Suppressor macrophage (primary cell): ENCODE results near the gene LYZL6.

Source experiments
- DNase-seq, 4 experiments: peaks; one replicate each; pipeline ENCODE4 v3.0.0-alpha.2; 2020 to 2022
- total RNA-seq, 17 experiments: gene quantifications; one replicate each; lab custom pipeline; 2026; ENCODE audit warnings: mixed read lengths in 6 of 17, inconsistent platforms in 3 of 17; lab: John Stamatoyannopoulos, UW

Gene LYZL6, protein sequence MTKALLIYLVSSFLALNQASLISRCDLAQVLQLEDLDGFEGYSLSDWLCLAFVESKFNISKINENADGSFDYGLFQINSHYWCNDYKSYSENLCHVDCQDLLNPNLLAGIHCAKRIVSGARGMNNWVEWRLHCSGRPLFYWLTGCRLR
- 0 to 0.88 (median 0) reads per million in 17 experiments for total RNA-seq

DNA sequence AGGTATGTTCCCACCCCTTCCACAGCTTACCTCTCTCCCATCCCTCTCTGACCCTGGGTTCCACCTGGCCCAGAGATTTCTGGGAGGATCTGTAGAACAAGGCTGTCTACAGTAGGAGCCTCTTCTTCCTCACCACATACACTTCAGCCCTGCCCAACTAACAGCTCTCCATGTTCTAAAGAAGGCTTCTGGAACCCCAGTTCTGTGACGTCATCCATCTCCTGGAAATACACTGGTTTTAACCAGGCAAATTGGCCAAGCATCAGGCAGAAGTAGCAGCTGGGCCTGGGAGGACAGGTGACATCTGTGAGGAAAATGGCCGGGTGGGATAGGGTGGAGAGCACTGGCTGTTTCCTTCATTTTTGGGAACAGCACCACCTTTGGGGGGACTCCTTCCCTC, at the start of gene LYZL6:
Gene LYZL6, minus strand, starts transcription at position 177 of the 400 bp plus-strand sequence. CDS start 4,357 bp downstream, outside the sequence.
- DNase-seq, result no peak

DNA sequence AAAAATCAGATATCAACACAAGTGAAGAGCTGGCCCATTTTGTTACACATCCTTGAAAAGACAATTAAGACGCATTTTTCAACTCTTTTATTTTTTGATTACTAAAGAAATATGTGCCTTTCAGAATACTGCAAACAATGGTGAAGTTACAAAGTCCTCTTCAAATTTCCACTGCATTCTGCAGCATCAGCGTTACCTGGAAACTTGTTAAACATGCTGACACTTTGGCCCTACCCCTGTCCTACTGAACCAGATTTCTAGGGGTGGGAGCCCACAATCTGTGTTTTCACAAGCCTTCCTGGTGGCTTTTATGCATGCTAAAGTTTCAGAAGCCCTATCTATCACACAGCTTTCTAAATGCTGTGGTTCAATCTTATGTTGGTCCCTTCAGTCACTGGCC, 47.6 kb upstream of the LYZL6 start:
- DNase-seq, result no peak

DNA sequence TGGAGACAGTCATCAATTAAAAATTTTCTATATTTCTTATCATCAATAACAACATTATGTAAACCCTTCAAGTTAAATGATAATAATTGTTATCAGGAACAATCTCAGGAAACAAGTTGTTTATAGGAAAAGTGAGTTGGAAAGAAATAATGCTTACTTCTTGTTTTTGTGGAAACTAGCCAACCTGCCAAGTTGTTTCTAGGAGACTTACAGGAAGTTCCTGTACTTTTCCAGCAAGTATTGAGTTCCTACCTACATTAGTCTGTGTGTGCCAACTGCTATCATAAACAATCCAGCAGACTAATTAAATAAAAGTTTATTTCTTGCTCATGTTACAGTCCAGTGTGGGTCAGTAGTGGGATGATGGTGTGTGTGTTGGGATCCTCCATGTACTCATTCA, 44.7 kb upstream of the LYZL6 start:
- no peak for DNase-seq

DNA sequence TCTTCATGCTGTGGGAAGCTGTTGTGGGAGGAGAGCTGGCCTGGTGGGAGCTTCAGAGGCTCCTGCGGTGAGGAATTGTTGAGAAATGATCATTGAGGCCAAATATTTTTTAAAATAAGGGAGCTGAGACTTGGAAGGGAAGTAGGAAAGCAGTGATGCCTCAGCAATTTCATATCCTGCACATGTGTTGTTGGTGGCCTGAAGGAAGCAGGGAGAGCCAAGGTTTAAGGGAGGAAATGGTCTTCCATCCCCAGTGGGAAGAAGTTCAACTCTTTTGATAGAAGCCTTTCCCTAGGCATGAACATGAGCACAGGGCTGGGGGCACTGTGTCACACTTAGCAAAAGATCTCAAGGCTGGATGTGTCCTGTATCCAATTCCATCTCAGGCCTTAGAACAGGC, 43.1 kb upstream of the LYZL6 start, which contains the start of gene CCL14:
Gene CCL14, minus strand, starts transcription at position 87 of the 400 bp plus-strand sequence. Its CDS starts 80 bp downstream, at position 7.
- peak in 2 of 4 experiments; percentile 9 to 33 for DNase-seq

DNA sequence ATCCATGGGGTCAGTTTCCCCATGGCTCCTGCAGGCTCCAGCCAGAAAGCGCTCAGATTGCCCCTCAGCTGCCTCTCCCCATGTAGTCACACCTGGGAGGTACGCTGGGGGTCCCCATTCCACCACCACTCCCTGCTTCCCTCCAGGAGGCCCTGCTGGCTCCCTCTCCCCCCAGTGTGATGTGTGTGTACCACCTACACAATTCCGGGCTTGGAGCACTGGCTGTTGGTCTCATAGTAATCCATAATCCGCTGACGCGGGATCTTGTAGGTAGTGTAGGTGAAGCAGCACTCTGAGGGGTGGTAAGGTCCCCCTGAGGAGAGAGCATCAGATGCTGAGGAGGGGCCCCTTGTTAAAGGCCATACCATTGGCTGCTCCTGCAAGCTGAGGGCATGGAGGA, 40.6 kb upstream of the LYZL6 start:
- no peak for DNase-seq

DNA sequence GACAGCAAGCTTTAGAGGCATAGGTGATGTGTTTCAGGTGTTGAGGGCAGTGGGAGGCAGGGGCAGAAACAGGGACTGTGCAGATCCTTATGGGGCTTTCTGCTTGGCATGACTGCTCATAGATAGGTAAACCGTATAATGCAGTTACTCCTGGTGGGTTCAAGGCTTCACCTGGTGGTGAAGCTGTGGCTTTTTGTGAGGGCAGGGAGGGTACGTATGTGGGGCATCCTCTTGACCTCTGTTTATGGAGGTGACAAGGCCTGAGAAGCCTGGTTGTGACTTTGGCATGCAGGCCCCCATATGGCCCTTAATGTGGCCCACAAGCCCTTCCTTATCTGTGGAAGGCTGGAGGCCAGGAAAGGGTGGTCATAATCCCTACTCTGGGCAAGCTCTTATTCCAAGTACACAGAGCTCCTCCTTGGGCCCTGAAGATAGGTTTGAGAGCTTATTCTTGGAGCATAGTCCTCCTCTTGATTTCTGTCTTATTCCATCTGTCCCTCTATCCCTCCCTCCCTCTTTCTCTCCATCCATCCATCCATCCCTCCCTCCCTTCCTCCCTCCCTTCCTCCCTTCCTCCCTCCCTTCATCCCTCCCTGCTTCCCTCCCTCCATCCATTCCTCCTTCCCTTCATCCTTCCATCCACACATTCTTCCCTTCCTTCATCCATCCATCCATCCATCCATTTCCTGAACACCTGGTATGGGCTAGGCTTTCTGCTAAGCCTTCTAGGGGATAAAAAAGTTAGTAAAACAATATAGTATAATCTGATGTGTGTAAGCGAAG, 39.1 kb upstream of the LYZL6 start:
- DNase-seq, result no peak

DNA sequence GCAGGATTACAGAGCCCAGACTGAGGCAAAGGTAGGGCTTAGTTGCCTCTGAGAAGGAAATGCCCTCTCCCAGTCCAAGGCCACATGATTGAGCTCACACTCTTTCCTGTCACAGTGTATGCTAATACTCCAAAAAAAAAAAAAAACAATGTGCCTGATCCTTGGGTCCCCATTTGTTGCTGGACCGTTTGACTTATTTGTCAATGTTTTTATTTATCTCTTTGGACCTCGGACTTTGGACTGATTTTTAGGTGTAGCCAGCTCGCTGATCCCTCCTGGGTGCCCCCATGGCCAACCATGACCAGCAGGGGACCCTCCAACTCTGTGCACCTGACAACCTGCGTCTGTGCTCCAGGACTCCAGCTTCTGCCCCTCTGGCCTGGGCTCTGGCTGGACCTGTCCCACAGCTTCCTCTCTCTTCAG, 38.4 kb upstream of the LYZL6 start:
- DNase-seq, result peak in 1 of 4 experiments; percentile 20

- DNase-seq, result no peak
Measured at GRCh38 chr17:35981246-35981645, 37.7 kb upstream of the LYZL6 start, which contains the start of gene CCL16. Gene CCL16, minus strand, starts transcription at chr17:35981497. Its CDS starts 77 bp downstream, at chr17:35981420.

DNA sequence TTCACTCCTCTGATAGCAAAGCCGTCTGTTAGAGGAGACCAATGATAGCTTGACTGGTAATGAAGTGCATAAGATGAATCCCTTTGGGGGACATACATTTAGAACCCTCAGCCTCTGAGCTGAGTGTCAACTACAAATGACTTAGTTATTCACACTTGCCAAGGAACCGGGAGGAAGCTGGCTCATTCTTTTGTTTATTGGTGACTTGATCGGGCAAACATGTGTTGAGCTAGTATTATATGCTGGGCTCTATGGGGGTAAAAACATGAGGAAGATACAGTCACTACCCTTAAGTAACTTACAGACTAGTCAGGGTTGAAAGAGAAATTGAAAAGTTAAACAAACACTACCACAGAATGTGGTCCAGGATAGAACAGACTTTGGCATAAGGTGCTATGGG, 34.8 kb upstream of the LYZL6 start:
- no peak for DNase-seq

GRCh38 chr17:35977509-35977908, 34.0 kb upstream of the LYZL6 start:
- DNase-seq, result no peak

DNA sequence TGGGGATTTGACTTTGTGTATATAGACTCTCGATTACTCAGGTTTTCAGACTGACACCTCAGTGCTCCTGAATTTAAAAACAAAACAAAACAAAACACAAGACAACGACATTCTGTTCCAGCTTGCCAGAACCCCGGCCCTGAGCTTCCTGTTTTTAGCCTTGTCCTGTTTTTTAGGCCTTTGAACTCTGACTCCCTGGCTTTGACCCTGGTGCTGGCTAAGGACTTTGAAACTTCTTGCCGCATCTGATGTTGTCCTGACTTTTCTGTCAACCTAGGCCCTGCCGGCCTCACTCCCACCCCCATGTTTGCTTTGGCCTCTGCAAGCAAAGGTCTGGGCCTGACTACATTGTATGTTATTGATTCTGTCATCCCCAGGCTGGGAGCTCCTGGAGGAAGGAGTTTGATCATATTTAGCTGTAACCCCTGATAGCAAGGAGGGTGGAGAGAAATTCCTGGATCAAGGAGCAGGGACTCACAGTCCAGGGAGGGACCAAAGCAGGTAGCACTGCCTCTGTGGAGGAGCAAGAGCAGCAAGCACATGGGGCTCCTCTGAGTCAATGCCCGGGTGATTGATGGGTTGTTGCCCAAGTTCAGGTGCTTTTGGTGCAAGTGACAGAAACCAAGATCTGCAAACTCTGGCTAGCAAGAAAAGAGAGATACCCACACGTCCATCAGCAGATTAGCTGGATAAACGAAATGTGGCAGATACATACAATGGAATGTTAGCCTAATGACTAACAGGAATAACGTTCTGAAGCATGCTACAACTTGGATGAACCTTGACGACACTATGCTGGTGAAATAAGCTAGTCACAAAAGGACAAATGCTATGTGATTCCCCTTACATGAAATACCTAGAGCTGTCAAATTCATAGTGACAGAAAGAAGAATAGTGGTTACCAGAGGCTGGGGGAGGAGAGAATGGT, 30.1 kb upstream of the LYZL6 start:
- DNase-seq, result peak; percentile 9 to 51 (median 38)

DNA sequence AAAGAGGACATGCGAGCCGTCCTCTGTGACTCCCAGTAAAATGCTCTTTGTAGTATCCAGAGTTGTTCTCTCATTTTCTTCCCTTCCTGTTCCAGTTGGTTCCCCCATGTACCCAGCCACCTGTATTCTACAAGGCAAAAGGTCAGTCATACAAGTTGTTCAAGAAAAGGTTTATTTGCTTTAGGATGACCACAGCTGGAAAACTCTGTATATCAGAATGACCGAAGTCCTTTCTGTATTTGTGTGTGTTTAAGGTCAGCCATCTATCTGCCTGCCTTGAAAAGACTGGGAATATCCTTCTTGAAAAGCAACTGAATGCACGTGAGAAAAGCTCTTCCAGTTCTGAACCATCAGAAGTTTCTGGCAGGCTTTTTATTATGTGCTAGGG, 29.4 kb upstream of the LYZL6 start:
- no peak for DNase-seq

DNA sequence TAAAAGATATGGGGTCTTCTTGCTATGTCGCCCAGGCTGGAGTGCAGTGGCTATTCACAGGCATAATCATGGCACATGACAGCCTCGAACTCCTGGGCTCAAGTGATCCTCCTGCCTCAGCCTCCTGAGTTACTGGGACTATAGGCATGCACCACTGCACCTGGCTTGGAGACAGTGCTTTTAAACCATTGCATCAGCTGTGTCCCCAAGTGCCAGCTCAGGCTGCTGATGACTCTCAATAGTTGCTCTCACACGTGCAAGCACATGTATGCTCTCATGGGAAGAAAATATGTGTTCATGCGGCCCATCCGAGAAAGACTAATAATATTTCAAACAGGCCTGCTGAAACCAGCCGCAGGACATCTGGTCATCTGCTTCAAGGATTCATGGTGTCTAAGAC, 29.0 kb upstream of the LYZL6 start:
- DNase-seq, result no peak

DNA sequence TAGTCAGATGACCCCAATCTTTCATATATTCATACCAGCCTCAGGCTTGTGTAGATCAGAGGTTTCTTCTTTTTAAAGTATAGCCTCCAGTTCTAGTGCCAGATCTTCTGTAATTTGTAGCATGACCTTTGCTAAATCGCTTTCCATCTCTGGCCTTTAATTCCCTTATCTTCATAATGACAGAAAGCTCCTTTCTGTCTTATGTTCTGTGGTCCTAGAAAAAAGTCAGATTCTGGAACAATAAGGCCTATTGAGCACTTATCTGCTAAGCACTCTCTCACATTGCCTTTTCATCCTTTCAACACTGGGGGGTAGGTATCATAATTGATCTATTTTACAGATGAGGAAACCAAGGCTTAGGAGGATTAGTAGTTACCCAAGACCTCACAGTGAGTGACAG, 28.6 kb upstream of the LYZL6 start:
- DNase-seq, result no peak

DNA sequence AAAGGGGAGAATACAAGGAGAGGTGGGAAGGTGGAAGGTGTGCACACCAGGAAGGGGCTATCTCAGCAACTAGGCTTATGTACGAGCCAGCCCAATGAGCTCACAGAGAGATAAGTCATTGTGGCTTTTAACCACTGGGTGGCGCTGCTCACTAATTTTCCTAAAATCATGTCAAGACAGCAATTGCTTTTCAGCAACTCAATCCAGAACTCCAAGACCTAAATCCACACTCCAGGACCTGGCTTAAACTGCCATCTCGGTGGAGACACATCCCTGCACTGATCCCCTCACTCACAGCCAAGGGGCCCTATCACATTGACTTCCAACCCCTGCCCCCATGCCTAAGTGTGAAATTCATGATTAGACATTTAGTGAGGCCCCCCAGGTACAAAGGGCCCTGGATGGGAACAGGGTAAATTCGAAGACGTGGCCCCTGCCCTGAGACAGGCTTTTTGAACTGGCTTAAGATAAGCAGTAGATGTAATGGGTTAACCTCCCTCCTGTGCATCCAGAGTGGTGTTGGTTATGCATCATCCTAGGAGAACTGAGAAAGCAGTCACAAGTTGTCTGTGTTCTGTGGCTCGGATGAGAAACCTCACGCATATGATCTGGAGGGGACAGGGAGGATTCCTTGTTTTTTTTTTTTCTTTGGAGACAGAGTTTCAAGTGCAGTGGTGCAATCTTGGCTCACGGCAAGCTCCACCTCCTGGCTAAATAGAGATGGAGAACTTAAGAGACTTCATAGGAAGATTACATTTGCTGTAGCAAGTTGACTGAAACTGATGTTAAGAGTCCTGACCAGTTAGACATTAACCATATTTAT, 26.3 kb upstream of the LYZL6 start:
- DNase-seq, result peak; percentile 85 to 93 (median 88)

DNA sequence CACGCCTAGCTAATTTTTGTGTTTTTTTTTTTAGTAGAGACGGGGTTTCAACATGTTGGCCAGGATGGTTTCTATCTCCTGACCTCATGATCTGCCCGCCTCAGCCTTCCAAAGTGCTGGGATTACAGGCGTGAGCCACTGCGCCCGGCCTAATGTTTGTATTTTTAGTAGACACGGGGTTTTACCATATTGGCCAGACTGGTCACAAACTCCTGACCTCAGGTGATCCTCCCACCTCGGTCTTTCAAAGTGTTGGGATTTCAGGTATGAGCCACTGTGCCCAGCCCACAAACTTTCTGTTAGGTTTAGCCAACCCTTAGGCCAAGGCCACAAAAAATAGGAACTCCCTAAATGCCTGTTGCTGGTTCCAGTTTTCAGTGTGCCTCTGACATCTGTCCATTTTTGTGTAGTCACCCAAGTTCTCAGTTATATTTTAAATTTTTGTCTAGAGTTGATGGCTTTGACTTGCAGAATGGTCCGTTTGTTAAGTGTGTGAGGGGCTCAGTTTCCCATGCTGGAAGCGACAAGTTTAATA, 25.1 kb upstream of the LYZL6 start:
- DNase-seq, result no peak

- DNase-seq, result no peak
Measured at GRCh38 chr17:35965272-35965671, 21.8 kb upstream of the LYZL6 start.

DNA sequence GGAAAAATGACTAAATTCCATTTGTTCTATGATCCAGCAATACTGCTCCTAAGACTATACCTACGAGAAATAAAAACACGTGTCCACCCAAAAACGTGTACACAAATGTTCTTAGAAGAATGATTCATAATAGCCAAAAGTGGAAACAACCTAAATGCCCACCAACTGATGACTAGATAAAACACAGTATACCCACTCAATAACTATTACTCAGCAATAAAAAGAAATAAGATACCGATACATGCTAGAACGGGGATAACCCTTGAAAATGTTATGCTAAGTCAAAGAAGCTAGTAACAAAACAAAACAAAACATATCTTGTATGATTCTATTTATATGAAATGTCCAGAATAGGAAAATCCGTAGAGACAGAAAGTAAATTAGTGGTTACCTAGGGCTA, 20.1 kb upstream of the LYZL6 start:
- DNase-seq, result no peak

DNA sequence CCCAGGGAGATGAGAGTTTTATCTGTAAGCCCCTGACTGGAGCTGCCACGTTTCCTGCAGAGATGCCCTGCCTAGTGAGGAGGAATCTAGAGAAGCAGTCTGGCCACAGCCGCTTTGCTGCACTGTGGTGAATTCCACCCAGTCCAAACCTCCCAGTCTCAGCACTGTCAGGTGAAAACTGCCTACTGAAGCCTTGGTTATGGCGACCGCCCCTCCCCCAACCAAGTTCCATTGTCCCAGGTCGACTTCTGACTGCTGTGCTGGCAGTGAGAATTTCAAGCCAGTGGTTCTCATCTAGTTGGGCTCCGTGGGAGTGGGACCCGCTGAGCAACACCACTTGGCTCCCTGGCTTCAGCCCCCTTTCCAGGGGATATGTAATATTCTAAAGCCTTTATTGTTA, 10.2 kb upstream of the LYZL6 start:
- DNase-seq, result no peak

GRCh38 chr17:35949401-35949800, 5.9 kb upstream of the LYZL6 start:
- DNase-seq, result no peak

DNA sequence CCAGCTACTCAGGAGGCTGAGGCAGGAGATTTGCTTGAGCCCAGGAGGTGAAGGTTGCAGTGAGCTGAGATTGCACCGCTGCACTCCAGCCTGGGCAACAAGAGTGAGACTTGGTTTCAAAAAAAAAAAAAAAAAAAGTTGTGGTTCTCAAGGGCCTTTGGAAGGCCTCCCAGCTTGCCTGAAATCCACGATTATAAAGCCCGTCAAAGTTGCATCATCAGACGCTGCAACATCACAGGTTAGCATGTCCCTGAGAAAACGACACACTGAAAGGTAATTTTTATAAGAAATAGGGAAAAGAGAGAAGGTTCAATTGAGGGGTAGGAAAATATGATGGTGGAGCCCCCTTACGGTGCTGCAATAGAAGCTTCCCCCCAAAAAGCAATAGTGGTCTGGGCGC, 4.6 kb upstream of the LYZL6 start:
- no peak for DNase-seq

DNA sequence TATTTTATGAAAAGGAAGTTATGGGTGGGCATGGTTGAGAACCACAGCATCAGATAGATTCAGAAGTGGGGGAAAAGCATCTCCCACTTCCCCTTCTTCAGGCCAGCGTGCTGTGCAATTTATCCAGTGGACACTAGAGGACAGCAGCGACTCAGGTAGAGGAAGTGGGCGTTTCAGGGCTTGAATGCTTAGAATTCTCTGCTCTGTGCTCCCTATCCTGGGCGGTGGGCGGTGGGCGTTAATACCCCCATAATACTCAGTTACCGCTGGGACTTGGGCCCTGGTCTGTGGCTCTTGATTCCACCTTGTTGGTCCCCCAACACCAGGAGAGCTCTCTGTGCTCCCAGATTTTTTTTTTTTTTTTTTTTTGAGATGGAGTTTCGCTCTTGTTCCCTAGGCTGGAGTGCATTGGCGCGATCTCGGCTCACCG, 3.7 kb upstream of the LYZL6 start:
- peak; percentile 55 to 77 (median 74) for DNase-seq
